ENCODE data around the gene BANF1. TPM values are rescaled to one million over a fixed set of nuclear protein-coding genes. Genes with fewer than 3 reads are reported as not detected.

Gene BANF1
- polyA plus RNA-seq, 1 donor = 120 TPM

DNA sequence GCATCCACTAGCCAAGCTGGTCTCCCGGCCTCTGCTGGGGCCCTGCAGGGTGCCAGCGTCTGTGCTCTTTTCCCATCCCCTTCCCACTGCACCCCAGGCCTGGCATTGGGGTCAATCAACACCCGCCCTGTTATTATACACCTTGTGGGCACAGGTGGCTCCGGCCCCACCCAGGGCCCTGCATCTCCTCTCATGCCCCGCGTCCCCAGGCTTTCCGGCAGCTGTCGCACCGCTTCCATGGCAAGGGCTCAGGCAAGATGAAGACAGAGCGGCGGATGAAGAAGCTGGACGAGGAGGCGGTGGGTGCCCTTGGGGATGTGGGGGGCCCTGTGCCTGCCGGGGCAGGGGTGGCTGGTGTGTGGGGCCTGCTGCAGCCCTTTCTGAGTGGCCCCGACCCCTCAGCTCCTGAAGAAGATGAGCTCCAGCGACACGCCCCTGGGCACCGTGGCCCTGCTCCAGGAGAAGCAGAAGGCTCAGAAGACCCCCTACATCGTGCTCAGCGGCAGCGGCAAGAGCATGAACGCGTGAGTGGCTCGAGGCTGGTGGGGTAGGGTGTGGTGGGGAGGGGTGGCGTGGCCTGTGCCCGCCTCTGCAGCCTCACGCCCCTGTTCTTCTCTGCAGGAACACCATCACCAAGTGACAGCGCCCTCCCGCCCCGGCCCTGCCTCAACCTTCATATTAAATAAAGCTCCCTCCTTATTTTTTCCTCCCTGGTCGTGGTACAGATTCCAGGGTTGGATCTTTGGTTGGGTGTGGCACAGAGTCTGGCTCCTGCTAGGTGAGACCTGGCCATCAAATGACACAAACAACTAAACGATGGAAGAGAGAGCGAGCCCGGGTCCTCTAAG, 23.7 kb upstream of the BANF1 start:
- no peak overlapping the region for H3K4me3 ChIP-seq (ENCODE audit: low read length)
- H3K9me3 ChIP-seq (ENCODE audit: control insufficient read depth, low read depth, low read length) = no peaks in the 10 kb centered on the region
- no CpG with 5 or more reads among the region's 34 CpGs for WGBS (ENCODE audit: insufficient coverage, low lambda C conversion rate)
- H3K36me3 ChIP-seq (ENCODE audit: control insufficient read depth, insufficient read depth, low read length) = peaks cover 37% of the 10 kb centered on the region
- DNase-seq = no peak
- no peaks in the 10 kb centered on the region for H3K4me1 ChIP-seq (ENCODE audit: control insufficient read depth, insufficient read depth, low read length)
- H3K27me3 ChIP-seq (ENCODE audit: control insufficient read depth, insufficient read depth, low read length) = no peaks in the 10 kb centered on the region
- no peak overlapping the region for H3K27ac ChIP-seq (ENCODE audit: low read length)

DNA sequence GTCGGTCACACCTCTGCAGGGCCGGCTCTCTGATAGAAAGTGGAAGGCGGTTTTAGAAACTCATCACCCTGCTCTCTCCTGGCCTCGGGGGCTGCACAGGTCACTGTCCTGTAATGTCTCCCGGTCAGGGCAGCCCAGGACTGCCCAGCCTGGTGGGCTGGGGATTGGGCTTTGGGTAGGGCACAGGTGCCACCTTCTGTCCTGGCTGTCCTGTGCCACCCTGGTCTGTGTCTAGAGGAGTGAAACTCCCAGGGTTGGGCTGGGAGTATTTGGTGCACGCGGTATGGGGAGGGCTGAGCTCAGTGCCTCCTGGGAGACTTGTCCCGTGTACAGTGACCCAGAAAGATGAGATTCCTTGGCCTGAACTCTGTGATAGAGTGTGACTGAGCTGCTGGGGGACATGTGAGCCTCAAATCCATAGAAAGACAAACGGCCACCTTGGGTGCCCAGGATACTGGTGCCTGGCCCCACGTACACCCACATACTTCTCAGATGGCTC, 23.0 kb upstream of the BANF1 start:
- DNase-seq = no peak
- Histone ChIP-seq H3K9me3 (ENCODE audit: control insufficient read depth, low read depth, low read length) (no peaks in the 10 kb centered on the region), H3K4me1 (ENCODE audit: control insufficient read depth, insufficient read depth, low read length) (no peaks in the 10 kb centered on the region), H3K4me3 (ENCODE audit: low read length) (no peak overlapping the region), H3K27ac (ENCODE audit: low read length) (no peak overlapping the region), H3K27me3 (ENCODE audit: control insufficient read depth, insufficient read depth, low read length) (no peaks in the 10 kb centered on the region), H3K36me3 (ENCODE audit: control insufficient read depth, insufficient read depth, low read length) (peaks cover 37% of the 10 kb centered on the region)
- 100% methylated on average over 1 of the region's 10 CpGs for WGBS (ENCODE audit: insufficient coverage, low lambda C conversion rate)

DNA sequence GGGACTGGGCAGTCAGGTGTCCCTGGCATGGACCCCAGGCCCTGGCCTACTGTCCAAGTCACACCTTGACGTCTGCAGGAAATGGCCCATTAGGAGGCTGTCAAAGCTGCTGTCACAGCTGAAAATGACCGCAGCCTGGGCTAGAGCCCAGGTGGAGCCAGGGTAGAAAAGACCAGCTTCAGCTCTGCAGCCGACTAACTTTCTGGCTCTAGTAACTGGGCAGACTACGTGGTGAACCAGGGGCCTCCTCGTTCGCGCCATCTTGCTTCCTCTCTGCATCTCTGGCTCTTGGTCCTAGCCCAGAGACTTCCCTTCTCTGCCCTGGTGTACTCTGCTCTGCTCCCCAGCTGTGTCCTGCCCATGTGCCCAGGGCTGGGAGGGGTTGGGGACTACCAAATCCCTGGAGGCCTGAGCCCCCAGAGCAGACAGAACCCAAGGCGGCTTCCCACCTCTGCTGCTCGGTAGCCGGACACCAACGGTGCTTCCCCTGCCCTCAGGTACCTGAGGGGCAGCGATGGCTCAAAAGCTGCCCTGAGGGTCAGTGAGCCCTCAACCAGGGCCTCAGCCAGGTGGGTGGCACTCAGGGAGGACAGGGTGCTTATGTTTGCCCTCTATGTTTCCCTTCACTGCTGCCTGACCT, 21.1 kb upstream of the BANF1 start:
- no peaks in the 10 kb centered on the region for H3K9me3 ChIP-seq (ENCODE audit: control insufficient read depth, low read depth, low read length)
- peaks cover 30% of the 10 kb centered on the region for H3K36me3 ChIP-seq (ENCODE audit: control insufficient read depth, insufficient read depth, low read length)
- no peak overlapping the region for H3K27ac ChIP-seq (ENCODE audit: low read length)
- H3K4me1 ChIP-seq (ENCODE audit: control insufficient read depth, insufficient read depth, low read length) = no peaks in the 10 kb centered on the region
- H3K4me3 ChIP-seq (ENCODE audit: low read length) = no peak overlapping the region
- no peak for DNase-seq
- WGBS (ENCODE audit: insufficient coverage, low lambda C conversion rate) = no CpG with 5 or more reads among the region's 12 CpGs
- no peaks in the 10 kb centered on the region for H3K27me3 ChIP-seq (ENCODE audit: control insufficient read depth, insufficient read depth, low read length)

DNA sequence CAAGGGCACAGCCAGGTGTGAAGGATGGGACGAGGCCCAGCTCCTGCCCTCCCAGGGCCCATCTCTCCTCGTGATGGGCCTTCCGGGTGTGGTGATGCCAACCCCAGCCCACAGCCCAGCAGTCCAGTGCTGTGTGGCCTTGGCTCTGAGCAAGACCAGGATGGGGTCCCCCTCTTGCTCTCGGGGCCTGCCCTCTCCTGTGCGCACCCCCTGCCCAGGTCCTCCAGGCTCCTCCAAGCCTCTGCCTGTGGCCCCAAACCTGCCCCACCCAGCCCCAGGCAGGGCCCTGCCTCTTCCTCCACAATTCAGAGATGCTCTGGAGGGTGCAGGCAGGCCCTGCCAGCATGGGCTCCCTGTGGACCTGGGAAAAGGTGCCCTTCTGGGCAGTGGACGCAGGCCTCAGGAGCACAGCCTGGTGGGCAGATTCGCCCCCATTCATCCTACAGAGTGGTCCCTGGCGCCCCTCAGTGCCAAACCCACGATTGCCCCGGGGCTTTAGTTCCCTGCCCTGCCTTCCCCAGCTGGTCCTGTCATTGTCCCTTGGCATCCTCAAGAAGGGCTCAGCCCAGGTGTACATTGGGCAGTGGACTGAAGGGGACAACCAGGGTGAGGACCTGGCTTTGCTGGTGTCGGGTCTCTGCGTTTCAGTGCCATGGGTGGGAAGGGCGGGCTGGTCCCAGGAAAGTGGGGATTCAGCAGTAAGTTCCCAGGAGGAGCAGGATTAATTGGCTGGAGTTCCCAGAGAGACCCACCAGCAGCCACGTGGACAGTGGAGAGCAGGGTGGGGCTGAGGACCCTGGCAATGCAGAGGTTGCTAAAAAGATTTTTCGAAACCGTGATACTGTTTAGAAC, 20.1 kb upstream of the BANF1 start:
- 100% methylated on average over 1 of the region's 16 CpGs for WGBS (ENCODE audit: insufficient coverage, low lambda C conversion rate)
- Histone ChIP-seq H3K9me3 (ENCODE audit: control insufficient read depth, low read depth, low read length) (no peaks in the 10 kb centered on the region), H3K36me3 (ENCODE audit: control insufficient read depth, insufficient read depth, low read length) (peaks cover 20% of the 10 kb centered on the region), H3K4me3 (ENCODE audit: low read length) (no peak overlapping the region), H3K4me1 (ENCODE audit: control insufficient read depth, insufficient read depth, low read length) (no peaks in the 10 kb centered on the region), H3K27ac (ENCODE audit: low read length) (no peak overlapping the region), H3K27me3 (ENCODE audit: control insufficient read depth, insufficient read depth, low read length) (no peaks in the 10 kb centered on the region)
- no peak for DNase-seq

GRCh38 chr11:65982824-65983588, 19.3 kb upstream of the BANF1 start:
- H3K4me1 ChIP-seq (ENCODE audit: control insufficient read depth, insufficient read depth, low read length) = no peaks in the 10 kb centered on the region
- WGBS (ENCODE audit: insufficient coverage, low lambda C conversion rate) = 90% methylated on average over 3 of the region's 22 CpGs
- H3K4me3 ChIP-seq (ENCODE audit: low read length) = no peak overlapping the region
- no peaks in the 10 kb centered on the region for H3K27me3 ChIP-seq (ENCODE audit: control insufficient read depth, insufficient read depth, low read length)
- no peak for DNase-seq
- no peak overlapping the region for H3K27ac ChIP-seq (ENCODE audit: low read length)
- peaks cover 12% of the 10 kb centered on the region for H3K36me3 ChIP-seq (ENCODE audit: control insufficient read depth, insufficient read depth, low read length)
- no peaks in the 10 kb centered on the region for H3K9me3 ChIP-seq (ENCODE audit: control insufficient read depth, low read depth, low read length)

GRCh38 chr11:65983589-65983987, 18.7 kb upstream of the BANF1 start:
- Histone ChIP-seq H3K4me3 (ENCODE audit: low read length) (no peak overlapping the region), H3K27me3 (ENCODE audit: control insufficient read depth, insufficient read depth, low read length) (no peaks in the 10 kb centered on the region), H3K27ac (ENCODE audit: low read length) (no peak overlapping the region), H3K36me3 (ENCODE audit: control insufficient read depth, insufficient read depth, low read length) (peaks cover 8% of the 10 kb centered on the region), H3K9me3 (ENCODE audit: control insufficient read depth, low read depth, low read length) (no peaks in the 10 kb centered on the region), H3K4me1 (ENCODE audit: control insufficient read depth, insufficient read depth, low read length) (no peaks in the 10 kb centered on the region)
- no peak for DNase-seq
- no CpG with 5 or more reads among the region's 5 CpGs for WGBS (ENCODE audit: insufficient coverage, low lambda C conversion rate)

- DNase-seq = no peak
- no peak overlapping the region for H3K4me3 ChIP-seq (ENCODE audit: low read length)
- no peaks in the 10 kb centered on the region for H3K36me3 ChIP-seq (ENCODE audit: control insufficient read depth, insufficient read depth, low read length)
- H3K27me3 ChIP-seq (ENCODE audit: control insufficient read depth, insufficient read depth, low read length) = no peaks in the 10 kb centered on the region
- no peak overlapping the region for H3K27ac ChIP-seq (ENCODE audit: low read length)
- no CpG with 5 or more reads among the region's 9 CpGs for WGBS (ENCODE audit: insufficient coverage, low lambda C conversion rate)
- H3K4me1 ChIP-seq (ENCODE audit: control insufficient read depth, insufficient read depth, low read length) = no peaks in the 10 kb centered on the region
- no peaks in the 10 kb centered on the region for H3K9me3 ChIP-seq (ENCODE audit: control insufficient read depth, low read depth, low read length)
These were observed 15.0 kb upstream of the BANF1 start for GRCh38 chr11:65987336-65987735.

- 100% methylated on average over 1 of the region's 10 CpGs for WGBS (ENCODE audit: insufficient coverage, low lambda C conversion rate)
These were observed 13.3 kb upstream of the BANF1 start for GRCh38 chr11:65988791-65989592.

DNA sequence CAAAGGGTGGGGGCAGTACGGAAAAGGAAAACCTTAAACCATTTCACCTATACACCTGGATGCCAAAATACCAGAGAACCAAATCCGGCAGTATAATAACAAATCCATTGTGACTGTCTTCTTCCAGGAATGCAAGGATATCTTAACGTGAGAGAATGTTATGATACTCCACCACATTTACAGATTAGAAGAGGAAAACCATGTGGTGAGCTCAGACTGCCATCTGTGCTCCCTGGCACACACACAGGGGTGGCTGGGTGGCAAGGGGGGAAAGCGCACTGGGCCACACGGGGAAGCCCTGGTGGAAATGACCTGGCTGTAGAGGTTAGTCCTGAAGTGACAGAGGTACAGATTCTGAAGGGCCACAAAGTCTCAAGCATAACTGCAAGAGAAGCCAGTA, 10.2 kb upstream of the BANF1 start:
- 100% methylated on average over 1 of the region's 5 CpGs for WGBS (ENCODE audit: insufficient coverage, low lambda C conversion rate)
- Histone ChIP-seq H3K4me3 (ENCODE audit: low read length) (no peak overlapping the region), H3K27me3 (ENCODE audit: control insufficient read depth, insufficient read depth, low read length) (no peaks in the 10 kb centered on the region), H3K9me3 (ENCODE audit: control insufficient read depth, low read depth, low read length) (no peaks in the 10 kb centered on the region), H3K36me3 (ENCODE audit: control insufficient read depth, insufficient read depth, low read length) (peaks cover 3% of the 10 kb centered on the region), H3K27ac (ENCODE audit: low read length) (no peak overlapping the region), H3K4me1 (ENCODE audit: control insufficient read depth, insufficient read depth, low read length) (no peaks in the 10 kb centered on the region)
- DNase-seq = no peak

More at GRCh38 chr11:65988791-65989592, 13.3 kb upstream of the BANF1 start:
- Histone ChIP-seq H3K4me3 (ENCODE audit: low read length) (no peak overlapping the region), H3K9me3 (ENCODE audit: control insufficient read depth, low read depth, low read length) (no peaks in the 10 kb centered on the region), H3K4me1 (ENCODE audit: control insufficient read depth, insufficient read depth, low read length) (no peaks in the 10 kb centered on the region), H3K27ac (ENCODE audit: low read length) (no peak overlapping the region), H3K36me3 (ENCODE audit: control insufficient read depth, insufficient read depth, low read length) (no peaks in the 10 kb centered on the region), H3K27me3 (ENCODE audit: control insufficient read depth, insufficient read depth, low read length) (no peaks in the 10 kb centered on the region)
- DNase-seq = peak; percentile 89 to 93

Measured in large intestine (tissue), 3 donors.